Keratinocyte (primary cell): Measurements from ENCODE around the gene AFDN. TPM values are rescaled to one million over a fixed set of nuclear protein-coding genes. Genes with fewer than 3 reads are reported as not detected.

Experiments used
- DNase-seq: peaks from one replicate; pipeline ENCODE4 v3.0.0-alpha.2; 2011; ENCODE audit warnings: low read depth, missing footprints, low spot score
- FAIRE-seq: peaks from 2 replicates; lab custom pipeline; 2011; peaks lifted over from hg19 to GRCh38; lab: Jason Lieb, UNC
- H2AFZ ChIP-seq: 2 replicates; pipeline ENCODE4 v1.6.0; 2012; ENCODE audit warnings: low read length, control low read depth, inconsistent platforms; ENCODE audit not compliant: control insufficient read depth
- H3K27ac ChIP-seq: 2 replicates; pipeline ENCODE4 v1.5.1; 2011; ENCODE audit warnings: low read length; ENCODE audit not compliant: control insufficient read depth, insufficient read depth
- H3K27me3 ChIP-seq: 3 replicates; pipeline ENCODE4 v1.6.0; 2011; ENCODE audit warnings: low read length; ENCODE audit not compliant: control insufficient read depth, insufficient read depth; ENCODE audit errors: extremely low read depth
- H3K36me3 ChIP-seq, 2 experiments: 2 replicates in 1 of 2; 3 replicates in 1 of 2; pipeline ENCODE4 v1.5.1; 2011; ENCODE audit warnings: low read length in 2 of 2, mild to moderate bottlenecking in 1 of 2; ENCODE audit not compliant: control insufficient read depth in 2 of 2, insufficient read depth in 2 of 2; ENCODE audit errors: extremely low read depth in 1 of 2
- H3K4me1 ChIP-seq: 3 replicates; pipeline ENCODE4 v1.5.1; 2011; ENCODE audit warnings: low read length; ENCODE audit not compliant: control insufficient read depth, insufficient read depth; ENCODE audit errors: extremely low read depth
- H3K4me2 ChIP-seq: 3 replicates; pipeline ENCODE4 v1.6.0; 2011; ENCODE audit warnings: low read depth, low read length; ENCODE audit not compliant: control insufficient read depth, insufficient read depth; ENCODE audit errors: extremely low read depth
- H3K4me3 ChIP-seq, 3 experiments: fragments of 200-600 bp in 1 of 3; sonication (generic) in 1 of 3; 2 replicates in 2 of 3; 3 replicates in 1 of 3; pipeline ENCODE4 v1.5.1; 2011 to 2016; ENCODE audit warnings: low read length in 3 of 3, mild to moderate bottlenecking in 3 of 3, control low read depth in 2 of 3, inconsistent platforms in 1 of 3, low read depth in 1 of 3, mixed read lengths in 1 of 3, mixed run types in 1 of 3, moderate library complexity in 1 of 3; ENCODE audit not compliant: control insufficient read depth in 2 of 3, insufficient read depth in 2 of 3; ENCODE audit errors: extremely low read depth in 1 of 3
- H3K79me2 ChIP-seq: 2 replicates; pipeline ENCODE4 v1.6.0; 2012; ENCODE audit warnings: low read length; ENCODE audit not compliant: control insufficient read depth, insufficient read depth
- H3K9ac ChIP-seq: 3 replicates; pipeline ENCODE4 v1.6.0; 2011; ENCODE audit warnings: low read length; ENCODE audit not compliant: control insufficient read depth, insufficient read depth; ENCODE audit errors: extremely low read depth
- H3K9me1 ChIP-seq: 3 replicates; pipeline ENCODE4 v1.6.0; 2011; ENCODE audit warnings: low read length; ENCODE audit not compliant: control insufficient read depth, insufficient read depth; ENCODE audit errors: extremely low read depth
- H3K9me3 ChIP-seq: 2 replicates; pipeline ENCODE4 v1.5.1; 2012; ENCODE audit warnings: low read depth, low read length; ENCODE audit not compliant: control insufficient read depth
- H4K20me1 ChIP-seq: 3 replicates; pipeline ENCODE4 v1.6.0; 2011; ENCODE audit warnings: low read length; ENCODE audit not compliant: control insufficient read depth, insufficient read depth; ENCODE audit errors: extremely low read depth
- CTCF ChIP-seq, 3 experiments: IDR thresholded peaks in 1 of 3; conservative IDR thresholded peaks in 1 of 3; optimal IDR thresholded peaks in 1 of 3; 2 replicates in 2 of 3; 3 replicates in 1 of 3; pipeline versions ENCODE3 to v1.5.1; 2011; ENCODE audit warnings: low read length in 3 of 3, mild to moderate bottlenecking in 3 of 3, moderate library complexity in 2 of 3, control low read depth in 1 of 3, inconsistent platforms in 1 of 3; ENCODE audit not compliant: insufficient read depth in 2 of 3; ENCODE audit errors: extremely low read depth in 1 of 3
- EZH2 ChIP-seq: IDR thresholded peaks from one replicate; pipeline ENCODE4 v1.6.1; 2012; ENCODE audit warnings: inconsistent platforms, mild to moderate bottlenecking, low read length, moderate library complexity
- dilution Hi-C: fragments of 300-500 bp; cut with MboI; formaldehyde crosslinking; loops from one replicate; pipeline ENCODE4 v1.7.0; 2020; ENCODE audit warnings: low sequenced_read_pairs; ENCODE audit not compliant: extremely low pct_ligation_motif_present
- polyA plus RNA-seq, 5 experiments: library from polyadenylated mRNA; depleted of rRNA in 3 of 5; stranded (reverse) in 3 of 5; stranded (forward) in 1 of 5; unstranded in 1 of 5; fragments of >200 nt; gene quantifications; 1 replicate in 1 of 5; 2 replicates in 3 of 5; 3 replicates in 1 of 5; pipeline versions ENCODE4 v1.2.1 to v1.2.3, GENCODE V29; 2011 to 2012; ENCODE audit warnings: missing spikeins in 2 of 5, low read depth in 1 of 5, low replicate concordance in 1 of 5

The AFDN gene
- polyA plus RNA-seq, 1 donor (not counting 4 experiments of a cell fraction or from before 2014, with no cell fraction given) = 46.5 TPM

GRCh38 chr6:167861424-167861823 lies 34.7 kb downstream of the AFDN start:
- Histone ChIP-seq H3K4me3 (no peak overlapping the region), H3K9me3 (no peaks in the 10 kb centered on the region), H3K36me3 (peaks cover under 1 to 2% of the 10 kb centered on the region in 2 experiments), H3K9me1 (no peaks in the 10 kb centered on the region), H3K27me3 (no peaks in the 10 kb centered on the region), H3K79me2 (peaks cover 87% of the 10 kb centered on the region), H2AFZ (no peak overlapping the region), H3K27ac (no peak overlapping the region), H3K9ac (no peak overlapping the region), H3K4me1 (peaks cover 15% of the 10 kb centered on the region), H3K4me2 (no peak overlapping the region), H4K20me1 (peaks cover 3% of the 10 kb centered on the region)
- FAIRE-seq (no peak), DNase-seq (no peak)
- dilution Hi-C loops = no loop called here
- no peak for TF ChIP-seq CTCF (optimal IDR thresholded peaks at IDR 0.05 in 1 of 3, IDR thresholded peaks at IDR 0.05 in 1 of 3, conservative IDR thresholded peaks at IDR 0.05 in 1 of 3; ENCODE audit: extremely low read depth in 1 of 3, insufficient read depth in 2 of 3, low read length in 3 of 3)
- TF ChIP-seq EZH2 = no peak

DNA sequence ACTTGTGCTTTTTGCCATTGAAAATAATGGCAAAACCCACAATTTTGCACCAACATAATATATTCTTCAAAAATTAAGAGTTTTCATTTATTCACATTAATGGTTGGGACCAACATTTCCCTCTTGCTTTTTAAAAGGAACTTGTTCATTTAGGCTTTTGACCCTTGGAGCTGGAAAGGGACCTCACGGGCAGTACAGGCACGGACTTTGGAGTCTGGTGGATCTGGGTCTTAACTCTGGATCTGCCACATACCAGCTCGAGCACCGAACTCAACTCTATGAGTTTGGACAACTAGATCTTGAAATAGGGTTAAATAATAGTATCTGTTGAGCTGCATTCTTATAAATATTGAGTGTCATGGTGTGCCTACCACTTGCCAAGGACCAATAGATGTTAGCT lies 37.2 kb downstream of the AFDN start:
- no peak for FAIRE-seq

More for the DNA sequence above, 37.2 kb downstream of the AFDN start:
- Histone ChIP-seq H3K4me1 (no peaks in the 10 kb centered on the region), H2AFZ (no peak overlapping the region), H3K4me3 (no peak overlapping the region), H3K27me3 (no peaks in the 10 kb centered on the region), H3K79me2 (peaks cover 69% of the 10 kb centered on the region), H4K20me1 (peaks cover 3% of the 10 kb centered on the region), H3K36me3 (peaks cover 8 to 13% of the 10 kb centered on the region in 2 experiments), H3K27ac (no peak overlapping the region), H3K9ac (no peak overlapping the region), H3K9me1 (no peaks in the 10 kb centered on the region), H3K4me2 (no peak overlapping the region), H3K9me3 (no peaks in the 10 kb centered on the region)
- TF ChIP-seq EZH2 (no peak), CTCF (optimal IDR thresholded peaks at IDR 0.05 in 1 of 3, IDR thresholded peaks at IDR 0.05 in 1 of 3, conservative IDR thresholded peaks at IDR 0.05 in 1 of 3; ENCODE audit: extremely low read depth in 1 of 3, insufficient read depth in 2 of 3, low read length in 3 of 3) (no peak)
- no peak for DNase-seq
- dilution Hi-C loops = no loop called here
